Adrenal gland (tissue), 5 donors: Measurements from ENCODE around the gene RTL10.

Source experiments
- CTCF ChIP-seq, 6 experiments: fragments of 450-650 bp in 4 of 6; fragments of 200-600 bp in 2 of 6; sonication (generic) in 1 of 6; IDR thresholded peaks; 1 replicate in 5 of 6; 2 replicates in 1 of 6; pipeline versions ENCODE4 v1.5.1 to v1.8.0; 2016 to 2021; ENCODE audit warnings: antibody characterized with exemption in 6 of 6, mild to moderate bottlenecking in 2 of 6, moderate library complexity in 1 of 6
- POLR2A ChIP-seq, 2 donors: fragments of 450-650 bp; IDR thresholded peaks; one replicate each; pipeline ENCODE4 v1.6.1; 2017; ENCODE audit warnings: antibody characterized with exemption in 2 of 2, mild to moderate bottlenecking in 2 of 2, moderate library complexity in 1 of 2
- donor health status: DM: no; HTN: no; CAD: no.

GRCh38 chr22:19806213-19807160 lies 48.2 kb downstream of the RTL10 start:
- no peak for TF ChIP-seq POLR2A (IDR thresholded peaks at IDR 0.05)
- TF ChIP-seq CTCF (IDR thresholded peaks at IDR 0.05) = no peak
